NCI-H1048 (cell line): ENCODE results near the gene MAPK10.
"Not testable (repeated sequence)": the region's sequence is repeated elsewhere in the genome, so short reads cannot be mapped to it uniquely, and the experiment has no call there.

Source experiments
- DNase-seq: peaks from one replicate; lab custom pipeline; 2025; lab: John Stamatoyannopoulos, UW

MAPK10 gene

DNA sequence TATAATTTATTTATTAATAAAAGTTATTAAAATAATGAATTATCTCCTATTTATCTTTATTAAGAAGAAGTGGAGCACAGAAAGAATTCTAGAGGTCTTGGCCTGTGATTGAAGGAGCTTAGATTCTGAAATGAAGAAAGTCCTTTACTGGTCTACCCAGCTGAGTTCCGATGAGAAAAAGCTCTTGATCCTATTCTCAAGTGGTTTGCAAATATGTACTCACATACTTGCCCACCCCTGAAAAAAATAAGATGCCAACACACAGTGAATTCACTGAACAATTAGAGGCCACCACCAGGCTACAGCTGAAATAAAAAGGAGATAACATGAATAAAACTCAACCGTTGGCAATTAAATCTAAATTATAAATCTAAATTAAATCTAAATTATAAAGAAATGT lies 253.4 kb downstream of the MAPK10 start:
- DNase-seq = no peak

DNA sequence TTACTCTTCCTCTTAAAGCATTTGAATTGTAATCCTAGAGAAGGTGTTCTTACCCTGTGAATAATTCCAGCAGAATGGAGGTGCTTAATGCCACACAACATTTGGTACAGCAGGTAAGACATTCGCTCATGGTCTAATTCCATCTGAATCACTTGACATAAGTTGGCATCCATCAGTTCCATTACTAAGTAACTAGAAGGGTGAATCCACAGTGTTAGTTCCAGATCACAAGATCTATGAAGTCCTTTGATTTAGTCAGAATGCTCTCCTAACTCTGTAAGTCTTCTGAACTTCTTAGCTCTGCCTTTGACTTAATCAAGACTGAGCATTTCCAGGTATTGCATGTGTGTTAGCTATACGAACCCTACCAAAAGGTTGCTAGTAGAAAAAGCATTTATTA lies 258.0 kb downstream of the MAPK10 start:
- no peak for DNase-seq

DNA sequence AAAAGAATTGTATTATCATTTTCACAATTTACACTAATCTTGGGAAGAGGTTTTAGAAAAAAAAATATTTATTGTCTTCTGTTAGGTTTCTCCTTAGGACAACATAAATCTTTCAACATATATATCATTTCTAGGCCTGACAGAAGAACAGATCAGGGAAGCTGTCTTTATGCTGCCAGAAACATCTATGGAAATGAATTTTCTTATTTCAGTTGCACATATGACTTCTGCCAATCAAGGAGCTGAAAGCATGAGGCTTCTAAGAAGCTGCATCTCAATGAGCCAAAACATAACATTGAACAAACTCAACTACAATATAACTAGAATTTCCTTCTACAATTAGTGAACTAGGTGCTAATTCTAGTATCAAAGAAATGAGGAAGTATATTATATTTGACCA lies 258.4 kb downstream of the MAPK10 start:
- DNase-seq = no peak

DNA sequence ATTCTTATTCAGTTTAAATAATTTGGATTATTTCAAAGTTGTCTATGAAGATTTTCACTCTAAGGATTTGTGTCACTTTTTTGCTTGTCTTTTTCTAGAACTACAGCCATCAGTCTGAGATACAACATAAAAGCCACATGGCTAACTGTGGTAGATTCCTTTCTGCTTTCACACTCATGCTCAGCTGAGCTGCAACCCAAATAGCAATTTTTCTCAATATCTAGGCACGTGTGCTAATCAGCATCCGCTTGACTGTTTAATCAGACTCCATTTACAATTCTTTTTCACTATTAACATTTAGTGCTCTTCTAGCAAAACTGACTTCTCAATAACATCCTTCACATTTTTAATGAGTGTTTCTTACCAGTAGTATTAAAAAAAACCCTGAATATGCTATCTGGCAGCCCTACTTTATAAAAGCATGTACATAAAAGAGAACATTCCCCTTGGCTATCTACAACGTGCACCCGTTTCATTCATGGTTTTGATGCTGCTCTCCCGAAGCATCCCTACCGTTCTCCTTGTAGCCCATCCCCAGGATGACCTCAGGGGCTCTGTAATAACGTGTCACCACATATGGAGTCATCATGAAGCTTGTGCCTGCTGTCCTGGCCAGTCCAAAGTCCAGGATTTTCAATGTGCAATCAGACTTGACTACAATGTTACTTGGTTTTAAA lies 259.2 kb downstream of the MAPK10 start:
- no peak for DNase-seq

GRCh38 chr4:86099348-86099747 lies 260.5 kb downstream of the MAPK10 start:
- DNase-seq = no peak

- no peak for DNase-seq
These were observed 261.2 kb downstream of the MAPK10 start for GRCh38 chr4:86098691-86099090.

- DNase-seq = no peak
These were observed 263.5 kb downstream of the MAPK10 start for GRCh38 chr4:86096373-86096772.

GRCh38 chr4:86092684-86093083 lies 267.2 kb downstream of the MAPK10 start:
- no peak for DNase-seq

GRCh38 chr4:86091201-86091600 lies 268.7 kb downstream of the MAPK10 start:
- DNase-seq = no peak

GRCh38 chr4:86089781-86090323 lies 270.0 kb downstream of the MAPK10 start:
- no peak for DNase-seq

DNA sequence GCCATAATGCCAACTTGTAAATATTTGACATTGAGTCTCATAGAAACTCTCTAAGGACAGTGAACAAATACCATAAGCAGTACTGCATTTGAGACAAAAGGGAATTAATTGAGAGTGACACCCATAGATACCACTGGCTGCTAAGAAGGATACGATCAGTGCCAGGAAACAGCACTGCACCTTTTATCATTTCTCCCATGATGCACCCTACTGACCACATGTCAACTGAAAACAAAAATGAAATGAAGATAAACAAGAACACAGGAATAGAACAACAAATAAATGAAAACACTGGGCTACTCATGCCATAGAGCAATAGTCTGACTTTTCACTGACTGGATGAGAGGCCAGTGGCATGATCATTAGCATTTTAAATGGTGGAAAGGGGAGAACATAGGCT lies 270.8 kb downstream of the MAPK10 start:
- no peak for DNase-seq

GRCh38 chr4:86075796-86076195 lies 284.1 kb downstream of the MAPK10 start:
- DNase-seq = not testable (repeated sequence)

- no peak for DNase-seq
These were observed 299.5 kb downstream of the MAPK10 start for GRCh38 chr4:86060341-86060740.

DNA sequence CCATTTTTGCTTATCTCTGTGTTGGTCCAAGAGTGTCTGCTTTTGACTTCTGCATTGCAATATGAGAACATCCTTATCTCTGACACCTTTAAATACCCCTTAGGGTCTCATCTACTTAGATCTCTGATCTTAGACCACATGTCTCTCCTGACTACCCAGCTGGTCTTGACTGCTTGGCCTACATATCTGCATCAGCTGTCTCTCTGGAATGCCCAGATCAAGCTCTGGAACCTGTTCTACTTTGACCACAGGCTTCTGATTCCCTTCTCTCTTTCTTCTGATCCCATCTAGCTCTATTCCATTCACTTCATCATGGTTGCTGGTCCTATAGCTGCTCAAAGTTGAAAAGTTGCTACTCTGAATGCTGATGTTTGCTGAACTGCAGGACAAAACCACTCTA lies 301.2 kb downstream of the MAPK10 start:
- no peak for DNase-seq

- DNase-seq = no peak
These were observed 304.0 kb downstream of the MAPK10 start for GRCh38 chr4:86055898-86056297.

- DNase-seq = no peak
These were observed 305.4 kb downstream of the MAPK10 start for GRCh38 chr4:86054286-86055032.

DNA sequence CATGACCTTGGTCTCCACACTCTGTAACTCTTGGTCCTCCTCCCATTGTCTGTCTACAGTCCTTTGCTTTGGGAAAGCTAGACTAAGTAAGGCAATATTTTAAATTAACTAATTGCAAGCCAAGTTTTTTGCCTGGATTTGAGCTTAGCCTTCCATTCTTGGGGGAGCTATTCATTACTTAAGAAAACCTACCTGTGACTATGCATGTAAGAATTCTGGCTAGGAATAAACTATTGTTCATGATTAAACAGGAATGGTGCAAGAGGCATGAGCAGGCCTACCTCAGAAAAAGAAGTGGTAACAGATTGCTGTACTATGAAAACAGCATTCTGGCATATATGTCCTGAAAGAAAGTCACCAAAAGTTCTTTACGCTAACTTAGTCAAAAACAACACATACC lies 309.4 kb downstream of the MAPK10 start:
- DNase-seq = no peak

GRCh38 chr4:86048426-86048825 lies 311.4 kb downstream of the MAPK10 start:
- DNase-seq = no peak

- no peak for DNase-seq
These were observed 315.3 kb downstream of the MAPK10 start for GRCh38 chr4:86044593-86044985.

GRCh38 chr4:86043755-86044592 lies 315.9 kb downstream of the MAPK10 start:
- peak; percentile 35 for DNase-seq

DNA sequence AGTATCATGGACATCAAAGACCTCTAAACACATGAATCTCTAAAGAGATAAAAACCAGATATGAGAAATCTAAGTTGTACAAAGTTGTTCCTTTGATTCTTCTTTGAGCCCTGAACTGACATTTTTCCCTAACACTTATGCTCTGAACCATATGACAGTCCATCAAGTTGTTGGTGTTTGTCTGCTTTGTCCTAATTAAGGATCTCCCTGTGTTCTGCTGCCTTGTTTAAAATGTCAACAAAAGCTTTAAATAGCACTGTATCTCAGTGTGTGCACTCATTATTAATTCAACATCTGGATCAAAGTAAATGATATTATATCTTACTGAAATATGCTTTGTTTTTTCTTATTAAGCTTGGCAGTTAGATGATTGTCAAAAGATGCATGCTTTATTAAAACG lies 321.8 kb downstream of the MAPK10 start:
- no peak for DNase-seq

- no peak for DNase-seq
These were observed 323.1 kb downstream of the MAPK10 start for GRCh38 chr4:86036736-86037135.

DNA sequence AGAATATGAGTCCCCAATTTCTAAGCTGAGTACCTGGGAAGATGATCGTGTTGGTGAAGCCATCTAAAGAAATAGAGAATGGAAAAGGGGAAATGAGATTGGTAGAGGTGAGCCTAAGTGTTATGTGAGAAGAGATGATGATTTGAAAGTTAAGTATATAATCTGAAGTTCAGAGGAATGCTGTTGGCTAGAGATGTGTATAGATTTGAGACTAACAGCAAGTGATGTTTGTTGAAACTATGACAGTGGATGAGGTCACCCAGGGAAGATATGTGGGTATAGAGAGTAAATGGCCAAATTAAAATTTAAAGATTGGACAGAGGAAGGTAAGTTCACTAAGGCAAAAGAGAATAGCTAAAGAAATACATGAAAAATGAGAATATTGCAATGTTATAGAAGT lies 324.2 kb downstream of the MAPK10 start:
- no peak for DNase-seq
